Lower lobe of right lung (tissue), 2 donors: ENCODE results near the gene ZBTB32. TPM values are rescaled to one million over a fixed set of nuclear protein-coding genes. Genes with fewer than 3 reads are reported as not detected.

Experiments
- ATAC-seq, 2 donors: fragments of 200-7000 bp; cut with Tn5 transposase; one replicate each; pipeline ENCODE4 v1.9.1; 2020 to 2022; ENCODE audit warnings: mild to moderate bottlenecking in 2 of 2, moderate library complexity in 2 of 2
- DNase-seq: peaks from one replicate; pipeline ENCODE4 v3.0.0-alpha.2; 2020
- H3K27ac ChIP-seq: fragments of 200-600 bp; one replicate; pipeline ENCODE4 v1.8.0; 2022
- H3K27me3 ChIP-seq: fragments of 200-600 bp; one replicate; pipeline ENCODE4 v1.8.0; 2022; ENCODE audit warnings: low read depth
- H3K36me3 ChIP-seq: fragments of 200-600 bp; one replicate; pipeline ENCODE4 v1.8.0; 2022; ENCODE audit warnings: mild to moderate bottlenecking
- H3K4me1 ChIP-seq: fragments of 200-600 bp; one replicate; pipeline ENCODE4 v1.8.0; 2022
- H3K4me3 ChIP-seq: fragments of 200-600 bp; one replicate; pipeline ENCODE4 v1.8.0; 2022; ENCODE audit warnings: mild to moderate bottlenecking
- H3K9me3 ChIP-seq: fragments of 200-600 bp; one replicate; pipeline ENCODE4 v1.8.0; 2022
- CTCF ChIP-seq: fragments of 200-600 bp; IDR thresholded peaks from one replicate; pipeline ENCODE4 v1.8.0; 2022; ENCODE audit warnings: antibody characterized with exemption, mild to moderate bottlenecking
- intact Hi-C: fragments of 100-400 bp; cut with DNase I; formaldehyde crosslinking; loops from one replicate; pipeline ENCODE4 v1.11.0; 2022
- total RNA-seq: library from RNA; stranded (reverse); fragmentation: NEBNext Ultra II Directional; extraction: Animal tissue kit (Norgen Biotek cat#: 25700); gene quantifications from one replicate; pipeline ENCODE4 v1.2.1, GENCODE V29; 2021
- donor health status: DM: no; HTN: yes; CAD: no; lungs with severe emphysema.

The ZBTB32 gene
- total RNA-seq, 1 donor from 2014 or later: 0.21 TPM

- Histone ChIP-seq H3K4me3 (no peak overlapping the region), H3K27ac (no peak overlapping the region), H3K9me3 (no peaks in the 10 kb centered on the region), H3K36me3 (peaks cover 73% of the 10 kb centered on the region), H3K4me1 (peaks cover 25% of the 10 kb centered on the region), H3K27me3 (no peaks in the 10 kb centered on the region)
- intact Hi-C loops: no loop called here
- ATAC-seq (no peak), DNase-seq (no peak)
- TF ChIP-seq CTCF: no peak
Observed at GRCh38 chr19:35736913-35737886, 32.8 kb downstream of the ZBTB32 start.

- H3K4me3 ChIP-seq: no peak overlapping the region
- DNase-seq: no peak
- peaks cover 32% of the 10 kb centered on the region for H3K4me1 ChIP-seq
- H3K36me3 ChIP-seq: peaks cover 63% of the 10 kb centered on the region
- no peak for ATAC-seq
- intact Hi-C loops: no loop called here
- no peak for TF ChIP-seq CTCF
- H3K27ac ChIP-seq: no peak overlapping the region
- no peaks in the 10 kb centered on the region for H3K9me3 ChIP-seq
- no peaks in the 10 kb centered on the region for H3K27me3 ChIP-seq
Observed at GRCh38 chr19:35738021-35738886, 33.9 kb downstream of the ZBTB32 start.

- H3K36me3 ChIP-seq: peaks cover 57% of the 10 kb centered on the region
- H3K27me3 ChIP-seq: no peaks in the 10 kb centered on the region
- no peak for TF ChIP-seq CTCF
- intact Hi-C loops: no loop called here
- H3K4me3 ChIP-seq: no peak overlapping the region
- DNase-seq: no peak
- no peak for ATAC-seq
- H3K9me3 ChIP-seq: no peaks in the 10 kb centered on the region
- H3K4me1 ChIP-seq: peaks cover 33% of the 10 kb centered on the region
- H3K27ac ChIP-seq: no peak overlapping the region
Observed at GRCh38 chr19:35738887-35739229, 34.5 kb downstream of the ZBTB32 start.

GRCh38 chr19:35739275-35740107 lies 35.1 kb downstream of the ZBTB32 start:
- intact Hi-C loops: no loop called here
- H3K4me1 ChIP-seq: peaks cover 40% of the 10 kb centered on the region
- H3K27me3 ChIP-seq: no peaks in the 10 kb centered on the region
- H3K36me3 ChIP-seq: peaks cover 50% of the 10 kb centered on the region
- no peaks in the 10 kb centered on the region for H3K9me3 ChIP-seq
- peak overlapping the region; percentile 64 for H3K4me3 ChIP-seq
- ATAC-seq (no peak), DNase-seq (no peak)
- no peak for TF ChIP-seq CTCF
- H3K27ac ChIP-seq: peak overlapping the region; percentile 88

GRCh38 chr19:35740108-35740422 lies 35.7 kb downstream of the ZBTB32 start:
- DNase-seq (no peak), ATAC-seq (no peak)
- H3K27me3 ChIP-seq: no peaks in the 10 kb centered on the region
- H3K27ac ChIP-seq: peak overlapping the region; percentile 88
- no peak for TF ChIP-seq CTCF
- intact Hi-C loops: no loop called here
- H3K9me3 ChIP-seq: no peaks in the 10 kb centered on the region
- peaks cover 41% of the 10 kb centered on the region for H3K4me1 ChIP-seq
- peak overlapping the region; percentile 64 for H3K4me3 ChIP-seq
- peaks cover 44% of the 10 kb centered on the region for H3K36me3 ChIP-seq
